Breast epithelium (tissue), 3 donors: ENCODE measurements around the gene KDM5B.

ENCODE experiments used
- POLR2A ChIP-seq: fragments of 450-650 bp; IDR thresholded peaks from one replicate; pipeline ENCODE4 v1.6.1; 2016; ENCODE audit warnings: antibody characterized with exemption, mild to moderate bottlenecking, moderate library complexity
- POLR2AphosphoS5 ChIP-seq, 3 donors: sonication (generic); formaldehyde crosslinking; IDR thresholded peaks; one replicate each; pipeline ENCODE4 v1.6.1; 2017; ENCODE audit warnings: antibody characterized with exemption in 3 of 3
- TF ChIP-seq, protein P1 (sequence below), 3 donors: fragments of 450-650 bp; IDR thresholded peaks; one replicate each; pipeline ENCODE4 v1.5.1; 2016 to 2017; ENCODE audit warnings: antibody characterized with exemption in 3 of 3, mild to moderate bottlenecking in 3 of 3, moderate library complexity in 3 of 3

DNA sequence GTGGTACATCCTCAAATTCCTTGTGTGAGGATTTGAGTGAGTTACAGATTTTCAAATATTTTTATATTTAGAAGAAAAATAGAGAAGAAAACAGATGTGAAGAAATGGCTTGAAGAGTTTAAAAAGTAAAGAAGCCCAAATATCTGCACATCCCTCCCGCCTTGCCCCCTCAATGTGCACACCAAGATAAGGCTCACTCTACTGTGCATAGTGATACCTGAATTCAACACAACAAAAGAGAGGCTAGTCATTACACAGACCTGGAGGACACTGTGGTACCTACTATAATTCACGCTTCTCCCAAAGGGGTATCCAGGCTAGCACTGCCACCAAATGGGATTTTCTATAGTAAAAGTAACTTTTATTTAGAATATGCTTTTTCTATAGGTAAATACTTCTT lies 53.9 kb downstream of the KDM5B start:
- TF ChIP-seq POLR2A: no peak
- TF ChIP-seq, protein P1, sequence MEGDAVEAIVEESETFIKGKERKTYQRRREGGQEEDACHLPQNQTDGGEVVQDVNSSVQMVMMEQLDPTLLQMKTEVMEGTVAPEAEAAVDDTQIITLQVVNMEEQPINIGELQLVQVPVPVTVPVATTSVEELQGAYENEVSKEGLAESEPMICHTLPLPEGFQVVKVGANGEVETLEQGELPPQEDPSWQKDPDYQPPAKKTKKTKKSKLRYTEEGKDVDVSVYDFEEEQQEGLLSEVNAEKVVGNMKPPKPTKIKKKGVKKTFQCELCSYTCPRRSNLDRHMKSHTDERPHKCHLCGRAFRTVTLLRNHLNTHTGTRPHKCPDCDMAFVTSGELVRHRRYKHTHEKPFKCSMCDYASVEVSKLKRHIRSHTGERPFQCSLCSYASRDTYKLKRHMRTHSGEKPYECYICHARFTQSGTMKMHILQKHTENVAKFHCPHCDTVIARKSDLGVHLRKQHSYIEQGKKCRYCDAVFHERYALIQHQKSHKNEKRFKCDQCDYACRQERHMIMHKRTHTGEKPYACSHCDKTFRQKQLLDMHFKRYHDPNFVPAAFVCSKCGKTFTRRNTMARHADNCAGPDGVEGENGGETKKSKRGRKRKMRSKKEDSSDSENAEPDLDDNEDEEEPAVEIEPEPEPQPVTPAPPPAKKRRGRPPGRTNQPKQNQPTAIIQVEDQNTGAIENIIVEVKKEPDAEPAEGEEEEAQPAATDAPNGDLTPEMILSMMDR (IDR thresholded peaks at IDR 0.05): no peak
- no peak for TF ChIP-seq POLR2AphosphoS5 (IDR thresholded peaks at IDR 0.05)
